DMS 273 (cell line): ENCODE measurements around the gene TRAPPC3L.
"Not testable (repeated sequence)": the region's sequence is repeated elsewhere in the genome, so short reads cannot be mapped to it uniquely, and the experiment has no call there.

Experiments
- DNase-seq: peaks from one replicate; lab custom pipeline; 2025; ENCODE audit not compliant: unreplicated experiment; lab: John Stamatoyannopoulos, UW

Gene TRAPPC3L

GRCh38 chr6:116514111-116514510 is 31.4 kb downstream of the TRAPPC3L start:
- no peak for DNase-seq

GRCh38 chr6:116513224-116513875 is 32.1 kb downstream of the TRAPPC3L start:
- DNase-seq: no peak

DNA sequence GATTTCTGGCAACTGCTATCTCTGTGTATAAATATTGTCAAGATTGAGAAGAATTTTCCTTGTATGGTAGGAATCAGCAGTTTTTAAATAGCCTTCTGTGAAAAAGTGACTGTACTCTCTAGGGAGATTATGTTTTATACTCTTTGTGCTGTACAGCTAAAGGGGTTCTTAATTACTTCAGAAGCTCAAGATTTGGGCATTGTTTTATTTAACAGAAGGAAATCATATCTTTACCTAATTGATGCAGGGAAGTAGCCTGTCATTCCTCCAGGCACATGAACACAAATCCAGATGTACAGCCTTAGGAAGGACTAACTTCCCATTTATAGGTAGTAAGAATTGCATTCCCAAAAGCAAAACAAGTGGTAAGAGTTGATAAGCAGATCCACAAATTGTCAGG is 32.8 kb downstream of the TRAPPC3L start:
- DNase-seq: no peak

DNA sequence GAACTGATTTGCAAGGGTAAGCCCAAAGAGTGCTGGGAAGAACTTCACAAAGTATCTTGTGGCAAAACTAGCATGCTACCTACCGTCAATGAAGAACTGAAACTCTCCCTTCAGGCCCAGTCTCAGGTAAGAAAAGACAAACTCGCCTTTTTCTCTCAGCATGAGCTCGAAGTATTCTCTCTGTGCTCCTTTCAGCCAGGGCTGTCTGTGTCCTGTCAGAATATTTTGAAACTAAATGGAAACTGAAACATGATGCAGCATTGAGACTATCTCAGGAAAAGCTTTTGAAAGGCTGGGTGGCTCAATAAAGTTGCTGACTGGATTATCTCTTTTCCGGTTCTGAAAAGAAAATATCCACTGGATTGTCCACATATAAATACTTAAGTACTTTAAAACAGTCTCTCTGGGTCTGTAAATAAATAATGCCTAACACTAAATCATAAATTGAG is 33.3 kb downstream of the TRAPPC3L start:
- no peak for DNase-seq

GRCh38 chr6:116511424-116512110 is 33.9 kb downstream of the TRAPPC3L start, which contains the start of gene CALHM5:
Gene CALHM5, plus strand, starts transcription at chr6:116511639. Its CDS starts 58 bp downstream, at chr6:116511697.
- peak; percentile 46 for DNase-seq

GRCh38 chr6:116508527-116508926 is 37.0 kb downstream of the TRAPPC3L start:
- DNase-seq: no peak

GRCh38 chr6:116507324-116507723 is 38.2 kb downstream of the TRAPPC3L start:
- no peak for DNase-seq

GRCh38 chr6:116500969-116501433 is 44.5 kb downstream of the TRAPPC3L start:
- no peak for DNase-seq

DNA sequence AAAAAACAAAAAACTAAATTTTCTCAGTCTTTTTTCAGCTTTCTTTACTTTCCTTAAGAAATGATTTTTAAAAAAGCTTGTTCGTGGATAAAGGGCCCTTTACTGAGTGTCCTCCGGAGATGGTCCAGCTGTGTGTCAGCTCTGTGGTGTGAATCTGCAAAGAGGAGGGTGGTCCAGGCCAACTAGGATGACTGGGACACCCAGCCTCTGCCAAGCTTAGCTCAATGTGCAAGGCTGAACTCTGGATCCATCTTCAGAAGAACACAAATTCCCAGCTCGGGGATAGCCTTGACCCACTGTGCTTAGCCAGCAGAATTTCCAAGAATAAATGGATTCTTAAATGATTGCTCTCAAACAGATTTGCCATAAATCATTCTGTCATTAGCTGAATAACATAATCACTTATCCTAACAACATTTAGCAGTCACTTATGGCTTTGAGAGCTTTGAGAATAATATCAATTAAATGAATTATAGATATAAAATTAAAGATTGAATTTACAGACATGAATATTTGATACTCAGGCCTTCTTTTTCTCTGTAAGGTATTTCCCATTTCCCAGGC is 48.3 kb downstream of the TRAPPC3L start:
- DNase-seq: no peak

DNA sequence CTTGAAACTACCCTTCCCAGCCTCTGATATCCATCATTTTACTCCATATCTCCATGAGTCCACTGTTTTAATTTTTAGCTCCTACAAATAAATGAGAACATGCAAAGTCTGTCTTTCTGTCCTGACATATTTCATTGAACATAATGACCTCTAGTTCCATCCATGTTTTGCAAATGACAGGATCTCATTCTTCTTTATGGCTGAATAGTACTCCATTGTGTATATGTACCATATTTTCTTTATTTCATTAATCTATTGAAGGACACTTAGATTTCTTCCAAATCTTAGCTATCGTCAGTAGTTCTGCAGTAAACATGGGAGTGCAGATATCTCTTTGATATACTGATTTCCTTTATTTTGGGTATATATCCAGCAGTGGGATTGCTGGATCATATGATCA is 50.3 kb downstream of the TRAPPC3L start:
- DNase-seq: not testable (repeated sequence)

DNA sequence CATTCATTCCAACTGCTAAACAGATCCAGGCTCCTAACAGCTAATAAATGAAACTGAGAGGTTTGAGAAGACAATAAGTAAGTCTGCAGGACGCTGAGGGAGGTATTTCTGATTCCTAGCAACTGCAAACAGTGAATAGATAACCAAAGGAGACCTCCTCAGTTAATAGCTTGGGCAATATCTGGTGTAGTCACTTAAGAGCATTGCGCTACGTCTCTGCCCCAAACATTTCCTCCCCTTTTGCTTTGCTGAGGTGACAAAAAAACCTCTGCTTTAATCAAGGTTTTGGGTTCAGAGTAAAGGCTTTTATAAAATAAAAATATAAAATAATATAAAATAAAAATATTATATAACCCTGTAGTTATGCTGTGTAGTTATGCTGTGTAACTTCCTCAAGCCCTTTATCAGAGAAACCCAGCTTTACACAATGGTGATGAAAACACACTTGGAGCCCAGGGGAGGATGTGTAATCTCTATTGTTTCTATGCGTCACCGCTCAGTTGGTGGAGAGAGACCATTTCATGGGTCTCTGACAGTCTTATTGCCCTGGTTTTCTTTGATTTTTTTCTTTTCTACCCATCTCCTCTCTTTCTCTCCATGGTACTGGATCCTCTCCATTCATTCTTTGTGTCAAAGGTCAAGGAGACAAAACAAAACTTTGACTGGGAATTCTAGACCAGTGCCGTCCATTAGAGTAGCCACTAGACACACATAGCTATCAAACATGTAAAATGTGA is 53.0 kb downstream of the TRAPPC3L start:
- DNase-seq: no peak

DNA sequence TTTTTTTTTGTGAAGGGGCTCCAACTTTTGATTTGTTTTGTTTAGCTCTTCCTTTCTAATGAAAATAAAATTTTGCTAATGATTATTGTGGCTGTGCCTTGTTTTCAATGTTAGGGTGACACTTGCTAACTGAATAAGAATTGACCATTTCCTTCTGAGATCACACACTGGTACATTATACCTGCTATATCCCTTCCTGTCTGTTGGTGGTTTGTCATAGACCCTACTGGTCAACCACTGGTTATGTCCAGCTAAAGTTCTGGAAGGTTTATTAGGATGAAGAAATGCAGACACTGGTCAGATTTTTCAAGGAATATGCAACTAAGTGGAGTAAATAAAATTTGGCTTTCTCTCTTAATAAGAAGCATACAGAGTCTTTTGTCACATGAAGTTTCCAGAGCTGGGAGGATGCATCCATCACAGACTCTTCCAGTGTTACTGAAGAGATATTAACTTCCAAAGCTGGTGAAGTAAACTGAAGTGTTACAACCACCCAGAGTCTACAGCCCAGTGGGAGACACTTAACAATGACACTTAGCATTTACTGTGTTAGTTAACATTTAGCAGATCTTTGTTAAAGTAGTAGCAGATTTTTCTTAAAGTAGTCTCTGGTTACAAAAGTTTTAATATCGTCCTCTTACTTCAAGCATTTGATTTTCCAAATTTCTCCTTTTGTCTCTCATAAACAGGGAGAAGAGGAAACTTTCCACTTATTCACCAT is 53.7 kb downstream of the TRAPPC3L start:
- DNase-seq: no peak

DNA sequence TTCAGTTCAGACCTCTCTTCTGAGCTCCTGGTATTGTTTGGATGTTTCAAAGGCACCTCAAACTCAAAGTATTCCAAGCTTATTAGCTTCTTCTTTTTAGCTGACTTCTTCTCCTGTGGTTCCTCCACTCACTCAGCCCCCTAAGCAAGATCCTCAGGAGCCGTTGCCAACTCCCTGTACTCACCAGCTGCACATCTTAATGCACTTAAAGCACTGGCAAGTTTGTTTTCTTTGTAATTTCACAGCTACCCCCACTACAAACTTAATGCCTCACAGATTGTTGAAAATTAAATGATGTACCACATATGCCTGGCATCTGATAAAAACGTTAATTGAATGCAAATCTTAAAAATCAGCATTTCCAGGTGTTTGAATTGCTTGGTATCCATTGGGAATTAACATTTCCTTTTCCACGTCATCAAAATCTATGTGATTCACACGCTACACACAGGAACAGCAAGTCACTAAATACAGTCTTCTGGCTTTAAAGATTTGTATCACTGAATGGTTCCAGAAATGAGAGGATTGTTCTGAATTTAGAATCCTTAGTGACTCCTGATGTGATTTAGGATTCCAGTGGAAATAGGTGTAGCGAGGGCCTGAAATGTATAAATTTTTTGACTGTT is 59.8 kb downstream of the TRAPPC3L start:
- DNase-seq: peak; percentile 41

DNA sequence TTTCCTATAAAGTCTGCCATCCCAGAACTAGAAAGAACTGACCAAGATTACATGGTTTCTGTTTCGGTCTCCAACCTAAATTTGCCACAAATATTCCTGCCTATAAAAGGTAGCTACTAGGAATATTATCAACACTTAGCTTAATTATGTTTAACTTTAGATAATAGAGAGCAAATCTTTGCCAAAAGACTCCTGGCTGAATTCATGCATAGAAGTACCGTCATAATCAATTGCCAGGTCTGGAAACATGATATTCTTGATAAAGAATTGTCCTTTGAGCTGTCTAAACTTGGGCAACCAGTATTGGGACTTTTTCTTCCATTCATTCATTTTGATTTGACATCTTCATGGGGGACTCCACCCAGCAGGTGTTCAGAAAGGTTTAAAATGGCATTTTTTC is 61.9 kb downstream of the TRAPPC3L start:
- no peak for DNase-seq

- no peak for DNase-seq
Observed at GRCh38 chr6:116482780-116483179, 62.7 kb downstream of the TRAPPC3L start.

DNA sequence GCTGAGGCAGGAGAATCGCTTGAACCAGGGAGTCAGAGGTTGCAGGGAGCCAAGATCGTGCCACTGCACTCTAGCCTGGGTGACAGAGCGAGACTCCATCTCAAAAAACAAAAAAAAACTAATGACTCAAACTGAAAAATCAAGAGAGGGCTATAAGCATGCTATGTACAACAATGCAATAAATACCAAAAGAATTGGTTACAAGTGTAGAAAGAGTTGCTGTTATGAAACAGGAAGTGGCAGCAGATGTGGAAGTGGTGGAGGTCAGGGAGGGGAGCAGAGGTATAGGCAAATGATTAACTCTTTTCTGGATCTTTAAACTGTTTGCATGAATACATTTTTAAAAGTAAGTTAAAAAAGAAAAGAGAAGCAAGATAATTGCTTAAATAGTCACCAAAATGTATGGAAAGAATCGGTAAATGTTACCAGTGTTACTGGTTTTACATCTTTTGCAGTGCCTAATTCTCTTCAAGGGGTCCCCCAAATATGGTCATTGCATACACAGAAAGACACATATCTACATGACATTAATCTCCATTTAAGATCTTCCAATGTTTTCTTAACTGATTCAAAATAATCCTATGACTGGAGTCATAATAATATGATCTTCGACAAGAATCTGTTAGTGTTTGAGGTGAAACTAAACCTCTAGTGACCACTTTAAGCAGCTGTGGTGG is 69.3 kb downstream of the TRAPPC3L start:
- no peak for DNase-seq

- DNase-seq: no peak
Observed at GRCh38 chr6:116475141-116475540, 70.3 kb downstream of the TRAPPC3L start.

- peak; percentile 24 for DNase-seq
Observed at GRCh38 chr6:116472706-116473105, 72.8 kb downstream of the TRAPPC3L start.

DNA sequence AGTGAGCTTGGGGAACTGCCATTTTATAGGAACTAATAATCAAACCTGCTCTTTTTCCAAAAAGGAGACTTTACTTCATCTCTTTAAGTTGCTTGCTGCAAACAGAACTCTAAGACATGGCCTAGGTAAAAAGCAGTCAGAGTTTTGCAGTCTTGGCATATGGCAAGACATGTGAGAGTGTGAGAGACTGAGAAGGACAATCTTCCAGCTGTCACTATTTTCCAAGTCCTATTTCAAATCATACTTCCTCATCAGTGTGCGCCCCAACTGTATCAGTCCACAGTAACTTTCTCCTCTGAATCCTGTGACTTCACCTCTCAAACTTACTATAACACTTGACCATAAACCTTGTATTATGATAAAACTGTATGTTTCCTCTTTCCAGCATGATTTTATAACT is 74.0 kb downstream of the TRAPPC3L start:
- peak; percentile 85 for DNase-seq

- no peak for DNase-seq
Observed at GRCh38 chr6:116468293-116468692, 77.2 kb downstream of the TRAPPC3L start.
